ENCODE results near the gene PPM1L. TPM values are rescaled to one million over a fixed set of nuclear protein-coding genes. Genes with fewer than 3 reads are reported as not detected.

The PPM1L gene
- total RNA-seq, 1 experiment from 2014 or later, result 1.1 TPM

DNA sequence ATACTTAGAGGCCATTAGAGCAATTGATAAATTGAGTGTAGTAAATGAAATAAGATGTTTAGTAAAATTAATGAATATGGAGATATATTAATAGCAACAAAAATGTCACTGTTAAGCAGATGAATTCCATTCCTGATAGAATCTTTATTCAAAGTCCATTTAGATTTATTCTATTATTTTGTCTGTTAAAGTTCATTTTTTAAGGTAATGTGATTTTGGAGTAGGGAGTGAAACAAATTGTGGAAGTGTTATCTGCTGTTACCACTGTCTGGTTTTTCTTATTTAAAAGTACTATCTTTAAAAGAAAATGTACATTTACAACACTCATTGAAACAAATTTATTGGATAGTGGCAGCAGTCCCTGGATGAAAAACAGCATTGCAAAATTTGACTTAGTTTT, 70.4 kb downstream of the PPM1L start:
- in situ Hi-C loops (cut with HindIII; ENCODE audit: low pct_unique_long_range_greater_than_20kb, low sequenced_read_pairs), result no loop called here
- DNase-seq (ENCODE audit: low read depth, low spot score), result no peak

DNA sequence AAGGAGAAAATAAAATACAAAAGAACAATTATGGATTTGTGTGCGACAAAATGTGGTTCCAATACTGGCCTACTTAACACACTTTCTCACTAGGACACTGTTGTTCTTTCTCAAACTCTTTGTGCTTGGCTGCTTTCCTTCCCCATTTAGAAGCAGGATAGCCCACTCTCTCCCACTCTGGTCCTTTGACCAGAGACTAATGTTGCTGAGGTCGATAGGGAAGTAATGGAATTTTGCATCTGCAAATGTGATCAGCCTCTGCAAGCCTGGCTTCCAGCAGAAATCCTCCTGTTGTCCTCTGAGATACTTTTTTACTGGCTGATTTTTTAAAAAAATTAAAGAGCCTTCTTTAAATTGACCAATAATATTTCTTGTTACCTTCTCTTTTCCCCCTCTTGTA, 71.0 kb downstream of the PPM1L start:
- DNase-seq (ENCODE audit: low read depth, low spot score), result no peak
- in situ Hi-C loops (cut with HindIII; ENCODE audit: low pct_unique_long_range_greater_than_20kb, low sequenced_read_pairs), result no loop called here

DNA sequence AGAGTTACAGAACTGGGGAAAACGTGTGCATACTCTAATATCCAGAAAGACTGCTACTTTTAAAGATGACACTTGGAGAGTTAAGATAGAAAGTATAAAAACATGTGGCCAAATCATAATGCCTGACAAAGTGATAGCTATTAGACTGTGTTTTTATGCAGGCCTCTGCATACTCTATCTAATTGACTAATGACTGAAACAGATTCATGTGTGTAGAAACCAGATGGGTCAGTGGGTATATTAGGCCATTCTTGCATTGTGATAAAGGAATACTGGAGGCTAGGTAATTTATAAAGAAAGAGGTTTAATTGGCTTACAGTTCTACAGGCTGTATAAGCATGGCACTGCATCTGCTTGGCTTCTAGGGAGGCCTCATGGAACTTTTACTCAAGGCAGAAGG, 71.5 kb downstream of the PPM1L start:
- in situ Hi-C loops (cut with HindIII; ENCODE audit: low pct_unique_long_range_greater_than_20kb, low sequenced_read_pairs), result no loop called here
- no peak for DNase-seq (ENCODE audit: low read depth, low spot score)

DNA sequence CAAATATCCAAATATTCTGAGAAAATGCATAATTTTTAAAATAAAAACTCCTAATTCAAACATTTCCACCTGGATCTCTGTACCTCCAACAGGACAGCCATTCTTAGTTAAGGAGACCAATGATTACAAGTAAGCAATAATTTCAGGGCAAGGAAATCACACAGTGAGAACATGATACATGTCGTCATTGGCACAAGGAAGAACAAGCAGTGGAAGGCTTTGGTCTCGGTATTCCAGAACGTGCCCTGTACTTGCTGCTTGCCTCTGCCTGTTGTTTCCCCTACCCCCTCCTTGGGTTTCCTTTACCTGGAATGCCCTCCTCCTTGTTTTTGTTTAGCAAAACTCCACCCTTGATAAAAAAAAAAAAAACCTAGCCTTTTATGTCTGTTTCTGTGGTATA, 72.8 kb downstream of the PPM1L start:
- in situ Hi-C loops (cut with HindIII; ENCODE audit: low pct_unique_long_range_greater_than_20kb, low sequenced_read_pairs), result no loop called here
- no peak for DNase-seq (ENCODE audit: low read depth, low spot score)

DNA sequence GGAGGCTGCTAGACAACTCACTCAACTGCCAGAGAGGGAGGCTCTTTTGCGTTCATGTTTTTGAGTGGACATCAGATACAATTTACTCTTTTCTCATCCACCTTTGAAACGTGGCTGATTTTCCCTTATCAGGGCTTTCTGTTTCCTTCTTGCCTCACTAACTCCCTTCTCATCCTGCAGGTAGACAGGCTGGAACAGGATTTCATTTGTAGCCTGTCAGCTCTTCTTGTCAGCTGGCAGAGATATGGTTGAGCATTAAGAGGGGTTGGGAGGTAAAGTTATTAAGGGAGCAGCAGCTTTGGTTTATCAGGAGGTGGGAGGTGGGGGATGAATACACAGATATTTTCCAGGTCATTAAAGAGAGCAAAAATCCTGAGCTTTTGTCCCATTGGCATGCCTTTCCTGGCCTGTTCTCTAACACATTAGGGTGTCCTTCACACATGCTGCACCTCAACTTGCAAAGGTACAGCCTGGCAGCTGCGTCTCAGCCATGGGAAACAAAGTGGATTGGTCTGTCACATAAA, 73.5 kb downstream of the PPM1L start:
- in situ Hi-C loops (cut with HindIII; ENCODE audit: low pct_unique_long_range_greater_than_20kb, low sequenced_read_pairs), result no loop called here
- no peak for DNase-seq (ENCODE audit: low read depth, low spot score)

GRCh38 chr3:160830796-160831195, 74.8 kb downstream of the PPM1L start:
- in situ Hi-C loops (cut with HindIII; ENCODE audit: low pct_unique_long_range_greater_than_20kb, low sequenced_read_pairs), result no loop called here
- no peak for DNase-seq (ENCODE audit: low read depth, low spot score)

- DNase-seq (ENCODE audit: low read depth, low spot score), result no peak
- in situ Hi-C loops (cut with HindIII; ENCODE audit: low pct_unique_long_range_greater_than_20kb, low sequenced_read_pairs), result no loop called here
Measured at GRCh38 chr3:160831401-160831800, 75.4 kb downstream of the PPM1L start.

GRCh38 chr3:160837394-160837980, 81.5 kb downstream of the PPM1L start:
- in situ Hi-C loops (cut with HindIII; ENCODE audit: low pct_unique_long_range_greater_than_20kb, low sequenced_read_pairs), result no loop called here
- no peak for DNase-seq (ENCODE audit: low read depth, low spot score)

- in situ Hi-C loops (cut with HindIII; ENCODE audit: low pct_unique_long_range_greater_than_20kb, low sequenced_read_pairs), result no loop called here
- no peak for DNase-seq (ENCODE audit: low read depth, low spot score)
Measured at GRCh38 chr3:160840590-160840989, 84.6 kb downstream of the PPM1L start.

DNA sequence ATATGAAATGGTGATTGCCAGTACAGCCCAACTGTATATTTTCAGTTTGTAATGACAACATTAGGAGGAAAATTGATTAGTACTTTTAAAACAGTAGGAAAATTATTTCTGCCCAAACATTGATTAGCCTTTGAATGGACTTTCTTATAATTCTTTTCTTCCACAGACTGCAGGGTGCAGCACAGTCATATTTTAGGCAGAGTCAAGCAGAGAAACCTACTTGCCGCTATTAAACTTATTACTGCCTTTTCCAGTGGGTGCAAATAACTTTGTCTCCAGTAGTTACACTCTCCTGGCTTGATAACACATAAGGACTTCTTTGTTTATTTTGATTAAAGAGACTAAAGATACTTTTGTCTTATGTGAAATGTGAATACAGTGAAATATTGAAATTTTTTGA, 85.4 kb downstream of the PPM1L start:
- in situ Hi-C loops (cut with HindIII; ENCODE audit: low pct_unique_long_range_greater_than_20kb, low sequenced_read_pairs), result no loop called here
- no peak for DNase-seq (ENCODE audit: low read depth, low spot score)

DNA sequence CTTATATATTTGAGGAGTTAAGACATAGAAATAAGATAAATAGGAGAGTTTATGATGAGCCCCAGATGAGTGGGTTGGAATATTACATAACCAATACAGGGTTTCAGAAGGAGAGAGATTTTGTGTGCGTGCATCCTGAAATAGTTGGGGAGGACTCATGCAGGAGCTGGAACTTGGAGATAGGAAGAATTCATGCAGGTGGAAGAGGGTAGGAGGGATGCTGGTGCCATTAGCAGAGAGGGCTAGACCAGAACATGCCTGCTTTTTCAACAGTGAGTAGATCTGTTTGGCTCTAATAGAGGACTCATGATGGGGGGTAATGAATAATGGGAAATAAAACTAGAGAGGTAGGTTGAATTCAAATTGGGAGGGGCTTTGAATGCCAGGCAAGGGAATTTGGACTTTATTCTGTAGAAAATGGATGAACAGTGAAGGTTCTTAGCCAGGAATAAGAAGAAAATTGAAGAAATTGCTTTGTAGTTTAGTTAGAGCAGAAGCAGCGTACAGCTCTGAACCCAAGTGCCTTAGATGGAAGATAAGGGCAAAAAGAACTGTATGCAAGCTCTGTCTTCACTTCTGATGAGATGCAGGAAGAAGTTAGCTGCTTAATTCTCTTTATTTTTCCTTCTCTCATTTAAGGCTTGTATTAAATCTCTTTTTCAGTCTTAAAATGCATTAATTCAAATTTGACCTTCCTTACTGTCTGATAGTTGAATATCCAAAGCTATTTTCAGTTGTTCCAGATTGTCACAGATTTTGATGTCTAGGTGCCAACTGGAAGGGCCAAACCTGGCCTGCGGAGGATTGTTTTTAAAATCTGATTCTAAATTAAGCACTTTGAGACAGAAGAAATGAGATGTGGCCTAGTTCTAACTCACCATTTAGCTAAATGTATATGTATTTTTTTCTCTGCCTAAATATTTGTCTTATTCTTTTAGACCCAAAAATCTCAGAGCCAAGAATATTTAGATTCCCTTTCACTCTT, 86.3 kb downstream of the PPM1L start:
- in situ Hi-C loops (cut with HindIII; ENCODE audit: low pct_unique_long_range_greater_than_20kb, low sequenced_read_pairs), result no loop called here
- DNase-seq (ENCODE audit: low read depth, low spot score), result no peak

DNA sequence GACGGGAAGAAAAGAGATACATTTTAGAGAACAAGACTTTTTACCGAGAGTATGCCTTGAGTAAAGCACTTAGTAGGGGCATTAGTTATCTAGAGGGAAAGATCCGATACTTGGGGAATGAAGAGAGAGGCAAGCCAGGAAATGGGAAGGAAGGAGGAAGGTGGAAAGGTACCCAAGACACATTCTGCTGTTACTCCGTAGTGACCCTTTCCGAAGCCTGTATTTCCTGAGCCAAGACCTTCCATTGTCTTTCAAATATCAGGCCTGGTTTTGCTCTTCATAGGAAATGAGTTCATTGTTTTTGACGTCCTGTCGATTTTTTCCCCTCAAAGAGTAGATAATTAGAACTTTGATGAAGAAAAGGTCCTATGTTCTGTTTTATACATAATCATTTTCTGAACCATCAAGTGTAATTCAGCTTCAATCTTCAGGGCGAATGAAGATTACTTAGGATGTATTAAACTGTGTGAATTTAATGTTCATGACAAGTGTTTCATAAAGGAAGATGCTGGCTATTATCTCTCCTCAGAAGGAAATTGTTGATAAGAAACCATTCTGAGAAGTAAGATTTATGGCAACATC, 95.7 kb downstream of the PPM1L start:
- DNase-seq (ENCODE audit: low read depth, low spot score), result no peak
- in situ Hi-C loops (cut with HindIII; ENCODE audit: low pct_unique_long_range_greater_than_20kb, low sequenced_read_pairs), result no loop called here

- DNase-seq (ENCODE audit: low read depth, low spot score), result no peak
- in situ Hi-C loops (cut with HindIII; ENCODE audit: low pct_unique_long_range_greater_than_20kb, low sequenced_read_pairs), result no loop called here
Measured at GRCh38 chr3:160852856-160853255, 96.8 kb downstream of the PPM1L start.

- DNase-seq (ENCODE audit: low read depth, low spot score), result no peak
- in situ Hi-C loops (cut with HindIII; ENCODE audit: low pct_unique_long_range_greater_than_20kb, low sequenced_read_pairs), result no loop called here
Measured at GRCh38 chr3:160856450-160856849, 100.4 kb downstream of the PPM1L start.

DNA sequence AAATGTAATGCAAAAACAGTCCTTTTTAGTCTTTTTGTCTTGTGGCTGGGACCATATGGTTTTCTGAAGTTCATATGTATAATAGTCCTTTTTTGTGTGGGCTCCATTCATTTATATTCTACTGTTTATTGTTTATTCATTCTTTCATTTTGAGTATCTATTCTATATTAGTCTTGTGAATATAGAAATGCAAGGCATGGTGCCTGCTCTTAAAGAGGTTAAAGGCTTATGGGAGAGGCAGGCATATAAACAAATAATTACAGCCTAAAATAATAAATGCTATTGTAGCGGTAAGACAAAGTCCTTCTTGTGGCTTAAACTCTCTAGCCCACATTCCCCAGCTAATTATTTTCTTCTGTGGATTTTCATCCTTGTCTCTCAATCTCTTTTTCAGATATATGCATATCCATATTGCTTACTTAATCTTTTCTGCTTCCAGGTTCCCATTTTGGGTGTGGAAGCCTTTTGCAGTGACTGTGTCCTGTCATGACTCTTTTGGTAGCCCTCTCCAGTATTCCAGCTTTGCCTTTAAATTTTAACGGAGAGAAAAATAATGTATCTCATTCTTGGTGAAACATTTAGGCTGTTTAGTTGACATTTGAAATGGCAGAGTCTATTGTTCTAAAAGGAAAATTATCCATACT, 101.6 kb downstream of the PPM1L start:
- peak; percentile 16 for DNase-seq (ENCODE audit: low read depth, low spot score)
- in situ Hi-C loops (cut with HindIII; ENCODE audit: low pct_unique_long_range_greater_than_20kb, low sequenced_read_pairs), result no loop called here

- DNase-seq (ENCODE audit: low read depth, low spot score), result no peak
- in situ Hi-C loops (cut with HindIII; ENCODE audit: low pct_unique_long_range_greater_than_20kb, low sequenced_read_pairs), result no loop called here
Measured at GRCh38 chr3:160860346-160860745, 104.3 kb downstream of the PPM1L start.

DNA sequence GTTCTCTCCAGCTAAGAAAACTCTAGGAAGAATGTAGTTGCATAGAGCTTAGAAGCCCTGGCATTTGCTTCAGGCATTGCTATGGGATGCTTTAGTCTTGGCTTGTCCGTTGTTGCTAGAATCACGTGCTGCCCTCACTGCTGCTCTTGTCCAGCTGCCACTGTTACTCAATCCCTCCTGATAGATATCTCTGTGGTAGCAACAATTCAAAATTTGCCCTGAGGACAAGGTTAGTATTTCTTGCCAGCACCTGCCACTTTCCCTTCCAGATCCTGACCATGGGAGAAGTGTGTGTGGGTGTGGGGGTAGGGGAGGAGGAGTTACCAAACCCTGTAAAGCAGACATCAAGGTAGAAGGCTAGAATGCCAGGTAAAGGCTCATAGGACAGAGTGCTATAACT, 113.8 kb downstream of the PPM1L start:
- in situ Hi-C loops (cut with HindIII; ENCODE audit: low pct_unique_long_range_greater_than_20kb, low sequenced_read_pairs), result no loop called here
- DNase-seq (ENCODE audit: low read depth, low spot score), result peak; percentile 25

GRCh38 chr3:160870327-160870726, 114.3 kb downstream of the PPM1L start:
- in situ Hi-C loops (cut with HindIII; ENCODE audit: low pct_unique_long_range_greater_than_20kb, low sequenced_read_pairs), result no loop called here
- no peak for DNase-seq (ENCODE audit: low read depth, low spot score)

Measured in SK-MEL-5 (cell line).